Measurements from ENCODE around the gene CLK3. TPM values are rescaled to one million over a fixed set of nuclear protein-coding genes. Genes with fewer than 3 reads are reported as not detected.
A peak's percentile ranks its signal among the peaks of the same experiment; 100 is the strongest.

CLK3 gene
- total and polyA plus RNA-seq, 10 of the 15 experiments (the other 5 are each of a cell fraction or from before 2014, with no cell fraction given) = 3.3 to 169 (median 66.2) TPM

- in situ Hi-C loops (cut with MboI) (no loop called here), intact Hi-C loops (cut with micrococcal nuclease; ENCODE audit: unreplicated experiment) (no loop called here)
- Histone ChIP-seq H2AFZ (ENCODE audit: control insufficient read depth, low read depth, low read length) (no peak overlapping the region), H3K9ac (ENCODE audit: control insufficient read depth, insufficient read depth, low read length) (no peak overlapping the region), H3K4me1 (ENCODE audit: control insufficient read depth, insufficient read depth, low read length) (peaks cover 9% of the 10 kb centered on the region; the same call in 1 of the 2 replicates), H3K79me2 (ENCODE audit: control insufficient read depth, insufficient read depth, low read length) (no peaks in the 10 kb centered on the region; the same call in 1 of the 2 replicates), H4K20me1 (ENCODE audit: control insufficient read depth, insufficient read depth) (no peaks in the 10 kb centered on the region), H3K27me3 (replicated peaks in 1 of 2; ENCODE audit: control insufficient read depth in 2 of 2, insufficient read depth in 2 of 2, low read length in 1 of 2) (no peaks in the 10 kb centered on the region), H3K9me3 (replicated peaks; ENCODE audit: control insufficient read depth, insufficient read depth, low read length) (no peaks in the 10 kb centered on the region), H3K4me3 (no peak overlapping the region), H3K27ac (ENCODE audit: control insufficient read depth, insufficient read depth) (peak overlapping the region; percentile 10), H3K36me3 (ENCODE audit: control insufficient read depth in 2 of 2, insufficient read depth in 2 of 2, low read length in 1 of 2) (no peaks in the 10 kb centered on the region; a peak in 1 of 4 replicates), H3K4me2 (ENCODE audit: control insufficient read depth, insufficient read depth) (no peak overlapping the region)
- no peak for TF ChIP-seq E2F4 (IDR thresholded peaks at IDR 0.05; ENCODE audit: low read depth, low read length)
- peak; percentile 83 to 86 for TF ChIP-seq BHLHE40 (IDR thresholded peaks at IDR 0.05; ENCODE audit: borderline replicate concordance in 1 of 2, low read depth in 2 of 2, low read length in 1 of 2)
- peak; percentile 55 for TF ChIP-seq RUNX3 (IDR thresholded peaks at IDR 0.05; ENCODE audit: low read length)
- TF ChIP-seq NFYB (IDR thresholded peaks at IDR 0.05; ENCODE audit: insufficient read depth, low read depth, low read length) = peak; percentile 79
- peak; percentile 59 for TF ChIP-seq MEF2B (IDR thresholded peaks at IDR 0.05; ENCODE audit: partially characterized antibody, poor library complexity, severe bottlenecking)
- no peak for TF ChIP-seq ATF3 (IDR thresholded peaks at IDR 0.05; ENCODE audit: borderline replicate concordance, extremely low read depth, low read depth, low read length)
- TF ChIP-seq ZBED1 (IDR thresholded peaks at IDR 0.05; ENCODE audit: borderline replicate concordance) = no peak
- peak; percentile 86 for TF ChIP-seq PAX5 (IDR thresholded peaks at IDR 0.05; ENCODE audit: borderline replicate concordance, low read depth, low read length)
- ChIA-PET POLR2A (no interaction called here), CTCF (interaction anchor here (1.3 kb wide), 1 partner anchor 20 kb away, joined by 6 read pairs; no protein-coding TSS in a partner anchor), RAD21 (ENCODE audit: unreplicated experiment) (no interaction called here), SMC1A (ENCODE audit: uncharacterized antibody, unreplicated experiment) (interaction anchor here (0.6 to 1.0 kb wide), 2 partner anchors 10 to 40 kb away, joined by 4 read pairs; no protein-coding TSS in a partner anchor)
- peak; percentile 36 for DNase-seq (ENCODE audit: low read depth, low spot score)
- no peak for FAIRE-seq
- 26% methylated on average over 7 of the region's 7 CpGs for WGBS (ENCODE audit: insufficient coverage, insufficient replicate concordance, low lambda C conversion rate, missing lambda C conversion rate)
- no TSS peak for BruUV-seq (replicated peaks)
- ATAC-seq = peak; percentile 78
Measured at GRCh38 chr15:74655424-74655823, 39.8 kb downstream of the CLK3 start.
